Stimulated activated CD4-positive, alpha-beta T cell treated with anti-CD3 and anti-CD28 coated beads, Interleukin-15, amount 100 ng/mL, for 1 hour (primary cell): ENCODE data around the gene TMEM63C.
A peak's percentile ranks its signal among the peaks of the same experiment; 100 is the strongest.

Experiments
- DNase-seq, 2 donors: peaks; one replicate each; pipeline ENCODE4 v3.0.0-alpha.2; 2020; ENCODE audit warnings: low read depth in 1 of 2, low spot score in 1 of 2

TMEM63C gene, protein sequence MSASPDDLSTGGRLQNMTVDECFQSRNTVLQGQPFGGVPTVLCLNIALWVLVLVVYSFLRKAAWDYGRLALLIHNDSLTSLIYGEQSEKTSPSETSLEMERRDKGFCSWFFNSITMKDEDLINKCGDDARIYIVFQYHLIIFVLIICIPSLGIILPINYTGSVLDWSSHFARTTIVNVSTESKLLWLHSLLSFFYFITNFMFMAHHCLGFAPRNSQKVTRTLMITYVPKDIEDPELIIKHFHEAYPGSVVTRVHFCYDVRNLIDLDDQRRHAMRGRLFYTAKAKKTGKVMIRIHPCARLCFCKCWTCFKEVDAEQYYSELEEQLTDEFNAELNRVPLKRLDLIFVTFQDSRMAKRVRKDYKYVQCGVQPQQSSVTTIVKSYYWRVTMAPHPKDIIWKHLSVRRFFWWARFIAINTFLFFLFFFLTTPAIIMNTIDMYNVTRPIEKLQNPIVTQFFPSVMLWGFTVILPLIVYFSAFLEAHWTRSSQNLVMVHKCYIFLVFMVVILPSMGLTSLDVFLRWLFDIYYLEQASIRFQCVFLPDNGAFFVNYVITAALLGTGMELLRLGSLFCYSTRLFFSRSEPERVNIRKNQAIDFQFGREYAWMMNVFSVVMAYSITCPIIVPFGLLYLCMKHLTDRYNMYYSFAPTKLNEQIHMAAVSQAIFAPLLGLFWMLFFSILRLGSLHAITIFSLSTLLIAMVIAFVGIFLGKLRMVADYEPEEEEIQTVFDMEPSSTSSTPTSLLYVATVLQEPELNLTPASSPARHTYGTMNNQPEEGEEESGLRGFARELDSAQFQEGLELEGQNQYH

DNA sequence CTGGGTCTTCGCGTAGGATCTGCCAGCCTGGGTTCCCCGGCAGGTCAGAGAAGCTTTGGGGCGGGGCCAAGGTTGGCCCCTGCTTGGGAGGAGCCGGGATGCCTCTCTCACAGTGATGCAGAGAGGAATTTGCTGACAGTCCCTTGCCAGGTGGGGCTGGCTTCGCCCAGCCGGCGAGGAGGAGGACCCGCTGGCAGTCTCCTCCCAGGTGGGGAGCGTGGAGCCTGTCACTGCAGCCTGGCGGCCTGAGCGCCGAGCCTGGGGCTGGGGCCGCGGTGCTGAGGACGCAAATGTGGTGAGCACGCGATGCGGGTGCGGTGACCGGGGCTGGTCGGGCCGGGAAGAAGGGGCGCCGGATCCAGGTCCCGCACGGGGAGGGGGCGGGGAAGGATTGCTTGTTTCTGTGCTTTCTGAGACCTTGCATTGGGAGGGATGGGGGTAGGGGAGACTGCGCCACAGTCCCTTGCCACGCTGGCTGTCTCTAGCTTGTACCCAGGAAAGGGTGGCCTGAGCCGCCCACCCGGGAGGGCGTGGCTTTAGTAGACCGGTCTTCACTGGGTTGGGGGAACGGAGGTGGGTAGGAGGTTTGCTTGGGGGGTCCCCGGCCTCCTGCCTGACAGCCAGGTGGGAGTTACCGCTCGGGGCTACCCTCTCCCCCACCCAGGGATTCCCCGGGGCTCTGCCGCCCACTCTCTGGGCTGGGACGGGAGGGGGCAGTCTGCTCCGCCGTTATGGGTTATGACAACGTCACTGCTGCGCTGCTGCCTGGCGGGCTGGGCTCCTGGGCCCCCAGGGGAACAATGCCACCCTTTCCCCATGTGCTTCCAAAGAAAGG is at the start of gene TMEM63C:
Gene TMEM63C (plus strand): TSS at position 196 of the 835 bp plus-strand sequence. CDS start 37,016 bp downstream, outside the sequence.
- DNase-seq, result peak in 1 of 2 donors; percentile 40

DNA sequence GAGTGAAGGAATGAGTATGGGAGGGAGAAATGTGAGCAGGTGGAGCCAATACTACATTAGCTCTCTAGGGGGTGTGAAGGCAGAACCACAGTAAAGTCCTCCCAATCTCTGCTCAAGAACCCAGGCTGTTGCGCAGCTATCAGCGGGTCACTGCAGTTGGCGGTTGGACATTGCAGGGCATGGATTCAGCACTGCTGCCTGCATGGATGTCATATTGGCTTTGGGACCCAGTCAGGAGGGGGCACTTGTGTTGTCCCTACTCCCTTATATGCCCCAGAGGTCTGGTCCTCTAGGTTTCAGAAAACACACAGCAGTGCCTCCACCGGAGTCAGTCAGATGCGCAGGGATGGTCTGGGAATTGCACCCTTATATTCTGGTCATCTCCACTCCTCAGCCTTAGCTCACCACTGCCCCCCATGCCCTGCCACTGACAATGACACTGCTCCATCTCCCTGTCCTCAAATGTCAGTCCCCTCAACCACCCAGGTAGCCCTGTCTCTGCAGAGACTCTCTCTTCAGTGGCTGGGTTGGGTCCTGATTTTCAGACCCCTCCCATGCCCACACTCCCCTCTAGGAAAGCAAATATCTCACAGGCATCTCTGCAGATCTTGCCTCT is 49.6 kb upstream of the TMEM63C start:
- no peak for DNase-seq

DNA sequence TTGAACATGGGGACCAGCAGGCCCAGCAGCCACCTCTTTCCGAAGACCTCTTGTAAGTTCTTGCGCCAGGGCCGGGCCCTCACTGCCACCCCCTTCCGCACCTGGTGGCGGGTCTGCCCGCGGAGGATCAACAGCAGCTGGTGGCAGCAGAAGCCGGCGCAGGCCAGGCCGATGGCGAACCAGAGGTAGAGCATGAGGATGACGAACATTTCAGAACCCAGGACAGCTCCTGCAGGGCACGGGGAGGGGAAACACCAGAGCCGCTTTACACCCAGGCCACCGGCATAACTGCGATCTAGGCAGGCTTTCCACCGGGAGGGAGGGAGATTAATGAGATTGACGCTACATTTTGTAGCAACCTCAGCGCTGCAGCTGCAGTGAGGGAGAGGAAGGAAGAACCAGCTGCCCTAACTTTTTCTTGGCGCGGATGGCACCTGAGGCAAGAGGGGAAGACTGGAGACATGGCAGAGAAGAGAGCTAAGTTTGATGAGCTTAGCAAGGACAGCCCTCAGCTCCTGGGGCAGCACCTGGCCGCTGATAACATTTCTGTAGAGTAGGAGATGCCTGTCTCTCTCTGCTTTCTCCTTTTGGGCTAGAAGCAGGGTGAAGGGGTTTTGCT is 47.8 kb upstream of the TMEM63C start:
- peak in 1 of 2 donors; percentile 18 for DNase-seq

DNA sequence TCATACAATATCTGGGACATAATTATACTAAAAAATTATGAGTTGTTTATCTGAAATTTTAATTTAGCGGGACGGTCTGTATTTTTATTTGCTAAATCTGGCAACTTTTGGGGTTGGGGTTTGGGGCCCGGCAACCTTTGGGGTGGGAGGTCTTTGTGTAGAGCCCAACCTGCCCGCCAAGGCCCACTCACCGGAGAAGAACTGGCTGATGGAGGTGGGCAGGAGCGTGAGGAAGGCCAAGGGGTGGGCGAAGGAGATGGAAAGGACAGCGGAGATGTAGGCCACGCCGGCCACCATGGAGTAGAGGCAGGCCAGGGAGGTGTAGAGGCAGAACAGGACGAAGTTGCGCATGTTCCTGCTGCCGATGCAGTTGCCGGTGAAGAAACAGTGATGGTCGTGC is 42.6 kb upstream of the TMEM63C start:
- no peak for DNase-seq

DNA sequence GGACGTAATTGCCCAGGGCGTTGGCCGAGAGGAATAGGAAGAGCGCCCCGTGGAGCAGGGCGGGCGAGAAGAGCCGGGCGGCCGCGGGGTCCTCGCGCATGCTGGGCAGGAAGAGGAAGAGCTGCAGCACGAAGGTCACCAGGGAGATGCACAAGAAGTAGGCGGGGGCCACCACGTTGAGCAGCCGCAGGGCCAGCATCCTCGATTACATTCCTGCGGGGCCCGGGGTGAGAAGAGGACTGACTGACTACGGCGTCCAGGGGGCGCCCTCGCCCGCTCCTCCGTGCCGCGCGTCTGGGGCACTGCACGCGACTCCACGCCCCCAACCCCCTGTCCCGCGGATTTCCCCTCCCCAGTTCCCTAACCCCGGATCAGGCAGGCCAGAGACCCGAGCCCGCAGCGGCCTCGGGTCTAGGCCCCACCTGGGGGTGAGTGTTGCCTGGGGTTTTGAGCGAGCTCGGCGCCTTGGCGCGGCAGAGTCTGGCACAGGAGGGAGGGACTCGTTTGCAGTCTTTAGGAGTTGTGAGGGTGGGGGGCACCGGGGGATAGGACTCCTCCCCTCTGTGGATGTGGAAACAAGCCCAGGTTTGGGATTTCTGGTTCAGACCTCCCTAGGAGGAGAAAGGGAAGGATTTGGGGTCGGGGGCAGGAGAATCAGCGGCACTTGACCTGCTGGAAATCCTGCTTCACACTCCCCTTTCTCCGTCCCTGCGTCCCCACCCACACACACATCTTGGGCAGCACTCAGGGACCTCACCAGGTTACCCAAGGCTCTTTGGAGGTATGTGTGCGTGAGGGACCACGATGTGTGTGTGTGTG is 41.8 kb upstream of the TMEM63C start:
- peak in 1 of 2 donors; percentile 29 for DNase-seq

DNA sequence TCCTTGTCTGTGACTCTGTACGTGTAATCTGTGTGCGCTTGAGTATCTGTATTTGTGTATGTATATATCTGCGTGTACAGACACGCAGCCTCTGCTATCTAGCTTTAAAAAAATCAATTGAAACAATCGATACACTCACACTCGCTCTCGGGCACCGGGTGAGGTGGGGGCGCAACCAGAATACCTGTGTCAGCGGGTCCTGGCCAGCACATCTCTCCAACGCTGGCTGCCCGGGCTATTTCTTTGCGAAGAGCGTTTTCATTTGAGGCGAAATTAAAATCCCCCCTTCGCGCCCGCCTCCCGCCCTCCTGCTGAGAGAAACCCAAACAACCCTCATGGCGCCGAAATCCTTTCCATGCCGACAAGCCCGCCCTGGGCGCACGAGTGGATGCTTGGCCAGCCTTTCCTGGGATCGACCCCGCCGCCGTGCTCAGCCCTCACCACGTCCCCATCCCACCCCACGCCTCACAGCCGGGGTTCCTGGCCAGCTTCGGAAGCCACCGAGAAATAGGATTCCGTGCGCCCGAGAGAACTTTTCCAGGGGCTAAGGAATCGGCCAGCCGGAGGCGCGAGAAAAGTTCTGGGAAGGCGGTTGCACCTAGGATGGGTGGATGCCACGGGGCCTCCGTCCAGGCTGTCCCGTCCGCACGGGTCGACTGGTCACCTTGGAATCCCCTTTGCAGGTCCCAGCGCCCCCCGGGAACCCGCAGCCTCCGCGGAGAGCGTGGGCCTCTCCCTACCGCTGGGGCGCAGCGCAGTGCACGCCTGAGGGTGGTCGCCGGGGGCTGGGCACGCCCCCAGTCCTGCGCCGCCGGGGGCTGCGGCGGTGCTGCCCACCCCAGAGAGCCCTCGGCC is 41.0 kb upstream of the TMEM63C start:
- no peak for DNase-seq

DNA sequence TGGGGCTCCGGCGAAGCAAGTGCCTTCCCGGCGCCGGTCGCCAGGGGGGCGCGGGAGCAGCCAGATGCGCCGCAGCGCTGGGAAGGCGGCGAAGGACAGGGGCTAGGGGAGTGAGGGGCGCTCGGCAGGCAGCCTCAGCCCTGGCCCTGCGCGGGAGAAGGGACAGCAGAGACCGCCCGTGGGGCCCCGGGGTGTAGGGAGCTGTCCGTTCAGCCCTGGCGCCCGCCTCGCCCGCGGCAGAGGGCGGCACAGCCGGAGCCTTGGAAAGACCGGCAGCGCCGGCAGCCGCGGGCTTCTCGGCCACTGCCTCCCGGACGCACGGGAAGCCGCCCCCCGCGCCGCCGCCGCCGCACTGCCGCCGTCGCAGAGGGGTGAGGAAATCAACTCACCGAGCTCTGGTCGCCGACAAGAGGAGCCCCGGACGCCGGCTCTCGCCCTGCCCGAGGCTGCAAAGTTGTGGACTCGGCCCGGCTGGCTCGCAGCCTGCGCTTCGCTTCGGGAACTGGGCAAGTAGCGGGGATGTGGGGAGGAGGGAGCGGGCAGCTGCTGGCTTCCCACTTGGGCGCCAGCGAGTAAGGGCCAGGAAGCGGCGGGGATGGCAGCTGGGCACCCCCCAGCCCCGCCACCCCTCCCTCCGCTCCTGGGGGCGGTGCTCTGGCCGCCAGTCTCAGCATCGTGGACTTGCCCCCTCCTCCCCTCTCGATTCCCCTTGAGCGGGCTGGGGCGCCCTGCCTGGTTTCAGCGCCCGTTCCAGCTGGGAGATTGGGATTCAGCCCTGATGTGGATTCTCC is 40.2 kb upstream of the TMEM63C start, which contains the start of gene ZDHHC22:
Gene ZDHHC22 (minus strand): TSS at position 578 of the 791 bp plus-strand sequence. CDS start 2,053 bp downstream, outside the sequence.
- DNase-seq, result no peak

DNA sequence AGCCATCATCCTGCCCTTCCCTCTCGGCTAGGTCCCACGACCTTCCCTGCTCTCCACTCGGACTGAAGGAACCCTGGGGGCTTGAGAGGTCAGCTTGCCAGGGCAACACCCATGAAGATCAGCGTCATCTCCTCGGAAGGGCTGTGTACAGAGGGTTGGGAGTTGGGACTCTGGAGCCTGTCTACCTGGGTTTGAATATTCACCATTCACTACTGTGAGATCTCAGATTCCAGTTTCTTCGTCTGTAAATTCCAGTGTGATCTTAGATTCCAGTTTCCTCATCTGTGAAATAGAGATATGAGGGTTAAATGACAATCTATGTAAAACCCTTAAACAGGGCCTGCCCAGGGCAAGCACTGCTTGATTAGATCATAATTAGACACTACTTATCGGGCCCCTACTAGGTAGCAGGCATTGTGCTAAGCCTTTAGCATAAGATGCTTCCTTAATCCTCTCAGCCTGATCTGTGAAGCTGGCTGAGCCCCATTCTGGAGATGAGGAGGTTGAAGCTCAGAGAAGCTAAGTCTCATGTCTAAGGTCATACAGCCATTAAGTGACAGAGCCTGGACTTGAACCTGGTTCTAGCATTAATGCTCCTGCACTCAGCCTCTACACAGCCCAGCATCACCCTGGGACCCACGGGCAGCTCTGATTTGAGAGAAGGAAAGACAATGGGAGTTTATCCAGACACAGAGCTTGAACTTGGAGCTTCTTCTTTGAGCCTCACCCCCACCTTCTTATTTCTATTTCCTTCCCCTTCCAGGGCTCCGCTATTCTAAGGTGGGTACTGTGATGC is 39.4 kb upstream of the TMEM63C start:
- DNase-seq, result no peak

DNA sequence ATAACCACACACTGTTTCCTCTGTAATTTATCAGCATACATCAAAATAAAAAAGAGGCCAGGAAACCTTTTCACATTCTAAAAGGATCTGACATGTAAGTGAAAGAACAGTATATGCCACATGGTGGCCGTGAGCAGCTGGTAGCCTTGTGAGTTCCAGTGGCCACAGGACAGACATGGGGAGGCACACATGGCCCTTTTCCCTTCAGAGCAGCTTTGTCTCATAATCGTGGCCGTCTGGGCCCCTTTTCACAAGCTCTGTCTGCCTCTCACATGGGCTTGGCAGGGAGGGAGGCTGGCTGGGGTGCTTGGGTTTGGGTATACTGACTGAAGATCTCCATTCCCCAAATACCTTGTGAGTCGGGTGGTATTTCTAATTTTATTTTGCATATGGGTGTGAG is 38.5 kb upstream of the TMEM63C start:
- DNase-seq, result no peak

DNA sequence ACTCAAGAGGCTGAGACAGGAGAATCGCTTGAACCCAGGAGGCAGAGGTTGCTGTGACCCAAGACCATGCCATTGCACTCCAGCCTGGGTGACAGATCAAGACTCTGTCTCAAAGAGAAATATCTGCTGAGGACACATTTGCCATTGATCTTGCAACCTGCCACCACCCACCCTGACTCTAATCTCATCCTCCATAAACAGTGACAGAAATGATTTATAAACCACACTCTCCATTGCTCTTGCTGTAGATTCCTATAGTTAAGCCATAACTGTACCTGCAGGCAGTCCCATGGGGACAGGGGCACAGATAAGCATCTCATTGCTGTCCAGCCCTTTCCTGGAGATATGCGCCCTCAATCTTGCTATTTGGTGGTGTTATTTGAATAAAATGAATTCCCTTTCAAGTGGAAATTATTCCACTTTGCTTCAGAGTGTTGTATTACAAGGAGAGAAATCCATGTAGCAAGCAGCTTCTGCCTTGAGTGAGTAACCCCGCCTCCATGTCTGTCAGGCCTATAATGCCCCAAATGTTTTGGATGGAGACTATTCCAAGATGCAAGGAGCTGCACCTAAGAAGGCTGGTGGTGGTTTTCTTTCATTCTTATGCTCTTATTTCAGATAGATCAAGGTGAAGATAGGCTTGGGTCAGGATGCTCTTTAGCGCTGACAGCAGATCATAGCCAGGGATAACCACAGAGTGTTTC is 37.0 kb upstream of the TMEM63C start:
- no peak for DNase-seq

DNA sequence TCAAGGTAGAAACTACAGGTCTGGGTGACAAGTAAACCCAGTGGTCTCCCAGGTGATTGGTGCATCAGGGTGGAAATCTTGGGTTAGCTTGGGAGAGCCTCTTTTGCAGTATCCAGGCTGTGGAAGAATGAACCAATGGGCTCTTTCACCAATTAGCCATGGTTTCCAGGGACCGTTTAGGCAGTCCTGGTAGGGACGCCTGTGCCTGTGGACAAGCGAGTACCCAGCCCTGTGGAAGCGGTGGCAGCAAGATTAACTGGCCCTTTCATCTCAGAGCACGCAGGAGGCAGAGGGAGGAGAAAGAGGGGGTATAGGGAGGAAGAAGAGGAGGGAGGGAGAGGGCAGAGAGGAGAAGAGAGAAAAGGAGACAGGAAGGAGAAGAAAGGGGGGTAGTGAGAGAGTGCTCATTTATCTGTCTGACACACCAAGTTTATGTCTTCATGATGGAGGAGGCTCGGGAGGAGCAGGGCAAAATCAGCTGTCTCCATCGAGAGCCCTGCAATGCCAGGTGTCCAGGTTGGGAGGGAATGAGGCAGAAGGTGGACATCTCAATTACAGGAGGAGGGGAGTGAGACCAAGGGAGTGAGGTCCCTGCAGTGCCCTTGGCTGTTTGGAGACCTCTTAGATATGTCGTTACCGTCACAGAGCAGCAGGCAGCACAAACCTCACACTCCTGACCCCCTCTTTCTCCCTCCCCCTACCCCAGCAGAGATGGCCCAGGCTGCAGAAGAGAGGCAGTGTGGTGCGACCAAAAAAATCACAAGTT is 35.4 kb upstream of the TMEM63C start:
- DNase-seq, result no peak

DNA sequence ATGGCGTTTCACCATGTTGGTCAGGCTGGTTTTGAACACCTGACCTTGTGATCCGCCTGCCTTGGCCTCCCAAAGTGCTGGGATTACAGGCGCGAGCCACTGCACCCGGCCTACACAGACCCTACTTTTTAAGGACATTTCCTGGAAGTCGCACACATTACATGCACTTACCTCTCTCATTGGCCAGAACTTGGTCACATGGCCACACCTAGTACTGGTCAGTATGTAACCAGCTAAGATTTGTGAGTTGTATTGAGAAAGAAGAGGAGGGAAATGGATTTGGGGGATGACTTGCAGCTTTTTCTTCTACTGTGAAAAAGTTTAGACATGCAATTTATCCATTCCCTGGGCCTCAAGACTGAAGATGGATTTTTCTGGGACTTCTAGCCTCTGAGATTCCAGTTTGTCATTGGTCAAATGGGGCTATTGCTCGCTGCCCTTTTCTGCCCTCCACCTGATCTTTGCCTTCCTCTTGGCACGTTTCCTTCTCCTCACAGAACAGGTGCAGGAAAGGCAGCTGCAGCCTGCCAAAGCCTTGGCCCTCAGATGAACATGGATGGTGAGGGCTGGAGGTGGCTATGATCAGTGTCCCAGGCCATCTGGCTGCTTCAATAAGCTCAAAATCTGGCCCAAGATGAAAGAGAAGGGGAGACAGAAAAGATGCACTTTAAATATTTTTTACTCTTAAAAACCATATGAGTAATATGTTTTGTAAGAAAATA is 32.9 kb upstream of the TMEM63C start:
- no peak for DNase-seq

DNA sequence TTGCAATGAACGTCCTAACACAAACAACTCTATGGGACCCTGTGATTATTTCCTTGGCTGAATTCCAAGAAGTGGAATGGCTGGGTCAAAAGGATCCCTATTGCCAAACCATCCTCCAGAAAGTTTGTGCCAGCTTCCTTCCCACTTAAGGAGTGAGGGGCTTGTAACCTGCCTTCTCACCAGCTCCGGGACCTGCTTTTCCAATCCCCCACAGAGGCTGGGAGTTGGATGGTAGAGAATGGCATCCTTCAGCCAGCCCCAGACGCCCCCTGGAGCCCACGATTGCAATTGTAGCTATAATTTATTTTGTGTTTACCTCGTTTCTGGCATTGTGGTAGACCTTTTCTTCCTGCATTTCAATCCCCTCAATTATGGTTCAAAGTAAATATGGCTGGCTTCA is 30.4 kb upstream of the TMEM63C start:
- no peak for DNase-seq

DNA sequence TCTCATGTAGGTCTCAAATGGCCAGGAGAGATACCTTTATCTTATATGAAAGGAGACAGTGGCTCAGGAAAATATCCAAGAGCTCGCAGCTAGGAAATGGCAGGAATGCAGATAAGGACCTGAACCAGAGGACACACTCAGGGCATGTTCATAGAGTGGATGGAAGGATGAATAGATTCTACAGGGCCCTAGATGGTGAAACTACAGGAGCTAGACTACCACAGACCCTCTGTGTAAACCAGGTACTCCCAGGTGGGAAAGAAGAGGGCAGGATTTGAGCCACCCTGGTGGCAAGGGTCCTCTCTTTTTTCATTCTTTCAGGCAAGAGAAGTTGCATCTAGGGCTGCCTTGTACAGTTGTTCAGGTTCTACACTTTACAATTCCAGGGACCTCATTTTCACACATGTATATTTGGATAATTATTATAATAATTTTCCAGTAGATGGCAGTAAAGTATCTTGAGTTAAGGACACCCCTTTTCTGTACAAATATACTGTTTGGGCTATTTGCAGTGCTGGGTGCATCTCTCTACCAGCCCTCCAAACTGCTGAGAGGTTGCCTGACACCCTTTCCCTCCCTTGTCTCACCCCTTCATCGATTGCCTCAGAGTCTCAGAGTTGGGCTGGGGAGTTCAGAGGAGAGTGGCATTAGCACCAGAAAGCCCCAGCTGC is 29.5 kb upstream of the TMEM63C start:
- no peak for DNase-seq
